ENCODE data around the gene TCF21.
"Not testable (repeated sequence)": the region's sequence is repeated elsewhere in the genome, so short reads cannot be mapped to it uniquely, and the experiment has no call there.

TCF21 gene

DNA sequence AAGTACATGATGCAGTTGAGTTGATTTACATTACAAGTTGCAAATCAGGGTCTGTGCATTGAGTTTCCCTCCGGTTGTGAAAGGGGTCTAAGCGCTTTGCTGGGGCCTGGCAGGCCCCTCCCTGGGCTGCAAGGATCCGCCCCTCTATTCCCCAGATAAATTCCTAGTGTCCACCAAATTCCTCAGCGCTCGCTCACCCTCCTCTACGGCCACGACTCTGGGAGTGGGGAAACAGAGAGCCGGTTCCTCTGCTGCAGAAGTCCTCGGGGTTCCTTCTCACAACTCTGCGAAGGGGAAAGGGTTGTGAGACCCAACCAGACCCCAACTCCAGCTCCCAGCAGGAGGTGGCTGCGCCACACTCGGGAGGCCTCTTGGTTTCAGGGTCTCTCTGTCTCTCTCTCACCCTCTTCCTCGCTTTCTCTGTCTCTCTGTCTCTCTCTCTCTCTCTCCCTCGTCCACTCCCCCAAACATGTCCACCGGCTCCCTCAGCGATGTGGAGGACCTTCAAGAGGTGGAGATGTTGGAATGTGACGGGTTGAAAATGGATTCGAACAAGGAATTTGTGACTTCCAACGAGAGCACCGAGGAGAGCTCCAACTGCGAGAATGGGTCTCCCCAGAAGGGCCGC lies at the start of gene TCF21:
Gene TCF21 (plus strand): TSS at position 185 of the 628 bp plus-strand sequence. CDS start 285 bp downstream, at position 470.
- DNase-seq (ENCODE audit: low read depth), result no peak

DNA sequence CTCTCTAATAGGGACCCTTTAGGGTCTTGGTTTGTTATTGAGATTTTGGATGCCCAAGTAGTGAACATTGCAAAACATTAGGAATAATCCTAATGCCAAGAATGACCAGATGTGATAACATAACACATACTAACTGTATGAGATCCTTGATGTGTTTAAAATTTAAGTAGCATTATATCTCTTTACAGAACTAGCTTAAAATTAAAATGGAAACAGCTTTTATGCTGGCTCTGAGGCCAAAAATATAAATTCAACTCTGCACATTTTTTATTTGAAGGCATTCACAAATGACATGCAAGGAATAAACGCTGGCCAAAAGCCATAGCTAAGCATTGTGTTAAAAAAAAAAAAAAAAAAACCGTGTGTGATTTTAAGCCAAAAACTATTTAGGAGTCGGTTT lies 47.7 kb upstream of the TCF21 start:
- DNase-seq (ENCODE audit: low read depth), result no peak

GRCh38 chr6:133843098-133843497 lies 45.8 kb upstream of the TCF21 start:
- no peak for DNase-seq (ENCODE audit: low read depth)

- no peak for DNase-seq (ENCODE audit: low read depth)
Measured at GRCh38 chr6:133844709-133845108, 44.2 kb upstream of the TCF21 start.

- no peak for DNase-seq (ENCODE audit: low read depth)
Measured at GRCh38 chr6:133854041-133854363, 34.9 kb upstream of the TCF21 start.

DNA sequence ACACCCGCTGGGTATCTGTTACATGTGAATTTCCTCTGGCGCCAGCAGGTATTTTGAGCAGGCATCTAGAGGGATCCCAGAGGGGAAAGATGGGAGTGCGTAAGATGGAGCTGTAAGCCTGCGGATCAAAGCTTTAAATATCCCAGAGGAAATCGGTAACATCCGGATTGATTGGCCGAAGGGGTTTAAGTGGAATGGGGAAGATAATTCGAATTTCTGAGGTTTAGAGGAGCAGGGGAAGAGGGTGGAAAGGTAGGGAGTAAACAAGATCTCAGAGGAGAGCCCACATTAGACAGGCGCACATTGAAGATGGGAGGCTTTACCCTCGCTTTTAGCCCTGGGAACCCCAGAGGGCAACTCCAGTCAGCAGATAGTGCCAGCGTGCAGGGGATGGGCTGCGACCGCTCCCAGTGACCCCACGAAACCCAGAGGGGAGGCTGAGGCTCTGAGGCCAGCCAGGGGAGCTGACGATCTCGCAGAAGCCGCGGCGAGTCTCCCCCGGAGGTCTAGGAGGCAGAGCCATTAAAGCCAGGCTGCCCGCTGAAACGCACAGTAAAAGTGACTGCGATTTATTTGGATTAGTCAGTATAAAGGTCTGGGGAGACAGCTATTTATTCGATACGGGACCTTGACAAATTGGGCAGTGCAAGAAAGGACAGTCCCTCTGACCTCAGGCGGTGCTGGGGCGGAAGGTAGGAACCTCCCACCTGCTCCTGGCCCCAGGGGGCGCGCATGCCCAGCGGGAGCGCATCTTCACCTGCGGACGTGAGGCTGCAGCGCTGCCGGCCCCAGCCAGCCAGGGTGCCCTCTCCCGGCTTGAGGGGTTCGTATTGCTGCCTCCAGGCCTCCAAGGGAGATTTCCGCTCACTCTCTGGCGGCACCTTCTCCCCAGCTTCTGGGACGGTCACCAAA lies 34.3 kb upstream of the TCF21 start:
- no peak for DNase-seq (ENCODE audit: low read depth)

DNA sequence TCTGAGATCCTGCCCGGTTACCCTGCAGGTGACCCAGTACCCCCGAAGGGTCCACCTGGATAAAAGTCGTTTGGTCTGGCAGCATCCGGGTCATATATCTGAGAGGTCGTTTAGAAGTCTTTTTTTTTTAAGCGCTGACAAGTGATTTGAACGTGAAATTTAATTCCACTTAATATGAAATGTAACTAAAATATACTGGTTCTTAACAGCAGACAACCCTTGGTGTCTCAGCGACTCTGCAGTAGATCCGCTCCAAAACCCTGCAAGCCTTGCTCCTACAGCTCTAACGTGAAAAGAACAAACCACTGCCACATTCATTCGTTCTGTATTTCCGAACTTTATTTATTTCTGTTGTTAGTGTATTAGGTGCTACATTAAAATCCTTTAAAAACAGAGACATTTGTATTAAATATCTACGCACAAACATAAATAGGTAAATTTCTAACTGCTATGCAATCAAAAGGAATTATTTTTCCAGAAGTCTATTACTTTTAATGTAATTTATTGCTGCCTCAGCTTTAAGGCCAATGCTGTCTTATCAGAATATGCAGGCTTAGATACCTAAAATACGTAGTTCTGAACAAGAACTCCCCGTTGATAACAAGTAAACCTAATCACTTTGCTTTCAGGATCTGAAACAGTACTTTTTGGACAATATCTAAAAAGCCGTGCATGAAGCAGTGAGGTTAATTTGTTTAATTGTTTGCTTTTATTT lies 33.5 kb upstream of the TCF21 start:
- DNase-seq (ENCODE audit: low read depth), result no peak

DNA sequence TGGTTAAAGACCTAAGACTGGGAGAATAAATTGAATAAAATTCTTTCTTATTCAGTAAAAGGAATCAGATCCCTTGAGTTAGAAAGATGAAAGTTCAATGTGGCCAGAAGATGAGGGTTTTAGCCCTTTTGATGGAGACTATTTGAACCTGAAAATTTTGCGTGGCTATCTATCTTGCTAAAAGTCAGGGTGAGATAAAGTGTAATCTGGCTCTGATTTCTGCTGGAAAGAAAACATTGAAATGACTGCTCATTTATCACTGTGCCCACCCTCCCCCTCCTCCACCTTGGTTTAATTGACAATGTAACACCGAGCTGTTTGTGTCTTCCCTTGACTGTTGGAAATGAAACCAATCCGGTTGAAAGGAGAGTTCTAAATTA lies 32.9 kb upstream of the TCF21 start:
- DNase-seq (ENCODE audit: low read depth), result no peak

DNA sequence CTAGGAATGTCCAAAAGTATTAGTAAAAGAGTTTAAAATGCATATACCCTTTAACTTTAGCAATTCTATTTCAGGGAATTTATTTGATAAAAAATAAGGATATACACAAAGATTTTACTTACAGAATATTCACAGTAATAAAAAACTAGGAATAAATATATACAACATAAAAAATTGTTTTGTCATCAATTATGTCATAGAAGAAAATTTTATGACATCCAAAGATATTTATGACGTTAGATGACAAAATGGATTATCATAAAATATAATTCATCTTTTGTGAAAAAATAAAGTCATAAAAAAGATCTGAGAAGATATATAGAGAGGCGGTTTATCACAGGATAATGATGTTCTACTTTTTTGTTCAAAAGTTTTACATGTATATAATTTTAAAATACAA lies 32.0 kb upstream of the TCF21 start:
- DNase-seq (ENCODE audit: low read depth), result no peak

- DNase-seq (ENCODE audit: low read depth), result no peak
Measured at GRCh38 chr6:133857696-133858095, 31.2 kb upstream of the TCF21 start.

GRCh38 chr6:133861337-133861736 lies 27.6 kb upstream of the TCF21 start:
- DNase-seq (ENCODE audit: low read depth), result not testable (repeated sequence)

- no peak for DNase-seq (ENCODE audit: low read depth)
Measured at GRCh38 chr6:133863228-133863627, 25.7 kb upstream of the TCF21 start.

DNA sequence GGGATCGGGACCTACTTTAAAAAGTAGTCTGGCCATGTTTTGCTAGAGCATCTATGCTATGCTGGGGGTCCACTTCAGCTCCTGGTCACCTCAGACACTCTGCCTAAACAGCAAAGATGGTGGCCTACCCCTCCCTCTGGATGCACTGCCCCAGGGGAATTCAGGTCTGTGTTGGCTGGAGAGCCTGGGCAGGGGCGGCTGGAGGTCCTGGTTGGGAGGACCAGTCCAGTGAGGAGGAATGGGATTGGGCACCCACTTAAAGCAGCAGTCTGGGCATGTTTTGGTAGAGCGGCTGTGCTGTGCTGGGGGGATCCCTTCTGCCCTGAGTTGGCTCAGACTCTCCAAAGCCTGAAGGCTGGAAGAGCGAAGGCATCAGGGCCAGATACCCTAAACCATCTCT lies 23.2 kb upstream of the TCF21 start:
- DNase-seq (ENCODE audit: low read depth), result no peak

GRCh38 chr6:133871131-133871530 lies 17.8 kb upstream of the TCF21 start:
- DNase-seq (ENCODE audit: low read depth), result no peak

GRCh38 chr6:133873538-133873937 lies 15.4 kb upstream of the TCF21 start:
- no peak for DNase-seq (ENCODE audit: low read depth)

GRCh38 chr6:133877116-133877515 lies 11.8 kb upstream of the TCF21 start:
- no peak for DNase-seq (ENCODE audit: low read depth)

DNA sequence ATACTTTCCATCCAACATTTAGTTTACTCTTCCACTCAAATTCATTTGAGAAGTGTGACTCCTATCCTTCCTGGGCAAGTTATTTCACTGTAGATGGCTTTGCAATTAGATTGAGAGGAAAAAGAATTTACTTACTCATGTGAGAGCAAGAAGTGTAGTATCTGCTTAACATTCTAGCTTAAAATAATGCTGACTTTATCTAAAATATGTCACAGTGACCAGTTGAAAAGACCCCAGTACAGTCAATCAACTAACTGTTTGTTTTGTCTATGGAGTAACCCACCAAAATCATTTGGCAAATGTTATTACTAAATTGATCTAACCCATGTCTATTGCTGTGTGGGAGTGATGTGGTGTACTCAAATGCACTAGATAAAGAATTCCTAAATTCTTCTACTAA lies 8.9 kb upstream of the TCF21 start:
- no peak for DNase-seq (ENCODE audit: low read depth)

- DNase-seq (ENCODE audit: low read depth), result no peak
Measured at GRCh38 chr6:133880896-133881295, 8.0 kb upstream of the TCF21 start.

GRCh38 chr6:133886104-133886775 lies 2.7 kb upstream of the TCF21 start:
- no peak for DNase-seq (ENCODE audit: low read depth)

DNA sequence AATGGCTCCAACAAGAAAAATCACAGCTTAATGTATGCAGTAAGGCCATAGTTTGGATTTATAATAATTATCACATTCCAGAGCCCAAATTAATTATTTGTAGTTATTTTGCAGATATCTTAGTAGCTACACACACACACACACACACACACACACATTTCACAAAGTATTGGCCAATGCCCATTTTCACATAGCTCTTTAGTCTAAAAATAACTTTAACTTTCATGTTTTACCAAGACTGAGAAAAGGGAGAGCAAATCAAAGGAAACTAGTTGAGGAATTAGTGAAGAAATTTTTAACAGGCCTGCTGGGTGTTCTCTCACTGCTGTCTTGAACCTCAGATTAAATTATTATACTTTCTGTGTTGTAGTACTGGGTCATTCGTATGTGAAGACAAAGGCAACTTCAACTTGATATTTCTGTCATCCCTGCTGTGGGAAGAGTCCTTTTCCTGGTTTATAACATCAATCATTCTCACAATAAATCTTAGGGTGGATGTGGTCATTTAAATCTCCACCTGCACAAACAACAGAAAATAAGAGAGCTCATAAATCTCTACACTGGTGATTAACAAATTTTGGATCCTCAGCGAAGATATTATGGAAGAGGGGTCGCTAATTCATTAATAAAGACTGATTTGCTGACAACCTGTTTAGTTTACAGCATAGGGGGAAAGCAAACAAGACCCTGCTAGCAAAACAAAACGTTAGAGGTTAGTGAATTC lies 1.6 kb upstream of the TCF21 start:
- no peak for DNase-seq (ENCODE audit: low read depth)

GRCh38 chr6:133887880-133888230 lies 1.1 kb upstream of the TCF21 start:
- no peak for DNase-seq (ENCODE audit: low read depth)

Measured in stimulated activated CD8-positive, alpha-beta memory T cell treated with anti-CD3 and anti-CD28 coated beads, Interleukin-4, amount 100 ng/mL, for 24 hours (primary cell).